SK-N-SH (cell line): ENCODE data around the gene LAMB1. TPM values are rescaled to one million over a fixed set of nuclear protein-coding genes. Genes with fewer than 3 reads are reported as not detected.
A peak's percentile ranks its signal among the peaks of the same experiment; 100 is the strongest.

Experiments
- CTCF ChIA-PET: fragments of 300-600, 350-600 bp; formaldehyde crosslinking; extraction: SDS; loops from one replicate; lab custom pipeline; 2021; lab: Yijun Ruan, JAX
- POLR2A ChIA-PET: fragments of 350-600 bp; sonication (Branson Sonifier 250); formaldehyde crosslinking; extraction: SDS; loops from one replicate; lab custom pipeline; 2020; ENCODE audit warnings: antibody characterized with exemption, inconsistent platforms; lab: Yijun Ruan, JAX
- DNase-seq: peaks from one replicate; pipeline ENCODE4 v3.0.0; 2012
- H2AFZ ChIP-seq: fragments of 200-600 bp; sonication (generic); 2 replicates; pipeline ENCODE4 v1.8.1; 2016; ENCODE audit warnings: antibody characterized with exemption, mild to moderate bottlenecking, low read depth
- H3F3A ChIP-seq: fragments of 200-600 bp; sonication (generic); replicated peaks from 2 replicates; pipeline ENCODE3; 2016; ENCODE audit warnings: antibody characterized with exemption, mild to moderate bottlenecking; ENCODE audit not compliant: insufficient read depth
- H3K27ac ChIP-seq, 2 experiments: fragments of 200-500 bp in 1 of 2; fragments of 200-600 bp in 1 of 2; sonication (Bioruptor generic) in 1 of 2; sonication (generic), shearing (Covaris generic) in 1 of 2; 2 replicates each; pipeline versions ENCODE4 v1.5.1 to v1.6.1; 2014 to 2016; ENCODE audit warnings: low read depth in 2 of 2, inconsistent platforms in 1 of 2, low read length in 1 of 2, mild to moderate bottlenecking in 1 of 2, mixed read lengths in 1 of 2
- H3K27me3 ChIP-seq: fragments of 200-600 bp; sonication (generic), shearing (Covaris generic); 2 replicates; pipeline ENCODE4 v1.6.1; 2016; ENCODE audit warnings: mixed run types; ENCODE audit not compliant: insufficient read depth
- H3K36me3 ChIP-seq, 2 experiments: fragments of 200-500 bp in 1 of 2; fragments of 200-600 bp in 1 of 2; sonication (Bioruptor generic) in 1 of 2; sonication (generic) in 1 of 2; replicated peaks in 1 of 2; 2 replicates each; pipeline versions ENCODE3 to v1.5.1; 2014 to 2016; ENCODE audit warnings: low read length in 1 of 2, mild to moderate bottlenecking in 1 of 2; ENCODE audit not compliant: insufficient read depth in 2 of 2, control insufficient read depth in 1 of 2
- H3K4me1 ChIP-seq, 2 experiments: fragments of 200-500 bp in 1 of 2; fragments of 200-600 bp in 1 of 2; sonication (Bioruptor generic) in 1 of 2; sonication (generic), shearing (Covaris generic) in 1 of 2; 2 replicates each; pipeline versions ENCODE4 v1.5.1 to v1.6.1; 2014 to 2016; ENCODE audit warnings: low read depth in 1 of 2, low read length in 1 of 2, mixed run types in 1 of 2; ENCODE audit not compliant: insufficient read depth in 2 of 2, control insufficient read depth in 1 of 2
- H3K4me2 ChIP-seq: fragments of 200-600 bp; sonication (generic), shearing (Covaris generic); 2 replicates; pipeline ENCODE4 v1.6.1; 2017; ENCODE audit warnings: mixed run types
- H3K4me3 ChIP-seq, 2 experiments: fragments of 200-500 bp in 1 of 2; fragments of 200-600 bp in 1 of 2; sonication (Bioruptor generic) in 1 of 2; sonication (generic), shearing (Covaris generic) in 1 of 2; 2 replicates each; pipeline versions ENCODE4 v1.5.1 to v1.8.1; 2014 to 2016; ENCODE audit warnings: low read depth in 2 of 2, inconsistent platforms in 1 of 2, low read length in 1 of 2, mild to moderate bottlenecking in 1 of 2, mixed read lengths in 1 of 2, moderate library complexity in 1 of 2
- H3K79me2 ChIP-seq: fragments of 200-600 bp; sonication (generic); 2 replicates; pipeline ENCODE4 v1.8.1; 2017; ENCODE audit warnings: mild to moderate bottlenecking; ENCODE audit not compliant: insufficient read depth
- H3K9ac ChIP-seq: fragments of 200-600 bp; sonication (generic); 2 replicates; pipeline ENCODE4 v1.6.1; 2017; ENCODE audit warnings: mixed run types
- H3K9me2 ChIP-seq: fragments of 200-600 bp; sonication (generic); 2 replicates; pipeline ENCODE4 v1.6.1; 2017; ENCODE audit warnings: mixed run types
- H3K9me3 ChIP-seq: fragments of 200-600 bp; sonication (generic); 2 replicates; pipeline ENCODE4 v1.6.1; 2017; ENCODE audit warnings: mixed run types, mild to moderate bottlenecking, moderate library complexity
- H4K20me1 ChIP-seq: fragments of 200-600 bp; sonication (generic); 2 replicates; pipeline ENCODE4 v1.6.1; 2017; ENCODE audit warnings: mild to moderate bottlenecking, mixed run types; ENCODE audit not compliant: insufficient read depth
- CHD2 ChIP-seq: fragments of 150-350 bp; IDR thresholded peaks from 2 replicates; pipeline ENCODE4 v1.6.1; 2018; ENCODE audit warnings: low read length; ENCODE audit not compliant: partially characterized antibody
- CTCF ChIP-seq: fragments of 200-600 bp; sonication (generic); IDR thresholded peaks from 2 replicates; pipeline ENCODE4 v1.6.1; 2017; ENCODE audit warnings: antibody characterized with exemption, mild to moderate bottlenecking, moderate library complexity
- EP300 ChIP-seq, 2 experiments: IDR thresholded peaks; 2 replicates each; pipeline versions ENCODE4 v1.4.0 to v1.6.1; 2012; ENCODE audit warnings: borderline replicate concordance in 1 of 2, low read depth in 1 of 2, low read length in 1 of 2
- FOSL2 ChIP-seq: IDR thresholded peaks from 2 replicates; pipeline ENCODE4 v1.4.0; 2012; ENCODE audit warnings: low read depth, mild to moderate bottlenecking, moderate library complexity, borderline replicate concordance
- IRF3 ChIP-seq: fragments of 150-350 bp; IDR thresholded peaks from 2 replicates; pipeline ENCODE4 v1.6.1; 2016; ENCODE audit warnings: mild to moderate bottlenecking, low read depth, low read length
- JUND ChIP-seq: IDR thresholded peaks from 2 replicates; pipeline ENCODE4 v1.4.0; 2012
- NFIC ChIP-seq: IDR thresholded peaks from 2 replicates; pipeline ENCODE4 v1.4.0; 2012; ENCODE audit warnings: borderline replicate concordance
- NRF1 ChIP-seq: IDR thresholded peaks from 2 replicates; pipeline ENCODE4 v1.6.1; 2012; ENCODE audit warnings: low read depth, mild to moderate bottlenecking, low read length
- PBX3 ChIP-seq: IDR thresholded peaks from 2 replicates; pipeline ENCODE4; 2012
- POLR2AphosphoS5 ChIP-seq: IDR thresholded peaks from 2 replicates; pipeline ENCODE4 v1.6.1; 2012; ENCODE audit warnings: low read depth, low read length
- RAD21 ChIP-seq: IDR thresholded peaks from 2 replicates; pipeline ENCODE4 v1.6.1; 2012; ENCODE audit warnings: mild to moderate bottlenecking, low read length
- REST ChIP-seq: IDR thresholded peaks from 2 replicates; pipeline ENCODE4 v1.6.1; 2012; ENCODE audit warnings: mild to moderate bottlenecking, low read depth, low read length, moderate library complexity
- SIN3A ChIP-seq: IDR thresholded peaks from 2 replicates; pipeline ENCODE4 v1.6.1; 2012; ENCODE audit warnings: low read depth, mild to moderate bottlenecking, low read length, moderate library complexity, borderline replicate concordance
- TCF12 ChIP-seq: IDR thresholded peaks from 2 replicates; pipeline ENCODE4 v1.4.0; 2012
- whole genome bisulfite sequencing: methylation state at CpG from one replicate; pipeline ENCODE4 v1.1.6; 2017; ENCODE audit warnings: low lambda C conversion rate; 5-methylcytosine and 5-hydroxymethylcytosine counted together
- polyA plus RNA-seq, 3 experiments: library from polyadenylated mRNA; depleted of rRNA; stranded (reverse); fragments of >200 nt; gene quantifications; 2 replicates each; pipeline ENCODE4 v1.2.3, GENCODE V29; 2012

Gene LAMB1
- polyA plus RNA-seq, 1 of the 3 experiments (the other 2 are of a cell fraction), result 435 TPM

- Histone ChIP-seq H2AFZ (no peak overlapping the region), H3K36me3 (peaks cover 86 to 95% of the 10 kb centered on the region in 2 experiments), H3K79me2 (peaks cover 84% of the 10 kb centered on the region), H4K20me1 (peaks cover 22% of the 10 kb centered on the region), H3K27ac (peak overlapping the region; percentile 11 to 64; a peak in 3 of 4 replicates), H3K9me2 (no peaks in the 10 kb centered on the region)
- TF ChIP-seq EP300 (IDR thresholded peaks at IDR 0.05; ENCODE audit: borderline replicate concordance in 1 of 2, low read depth in 1 of 2, low read length in 1 of 2) (peak in 1 of 2 experiments; percentile 43; a peak in 1 of 4 replicates), IRF3 (no peak), RAD21 (no peak; the same call in 1 of the 2 replicates), CHD2 (no peak), REST (no peak), CTCF (peak; percentile 53), NFIC (peak; percentile 72; the same call in 1 of the 2 replicates), NRF1 (no peak), PBX3 (peak; percentile 73), POLR2AphosphoS5 (0 out of 2 replicates have a peak, but pooled peaks have one; percentile 28), JUND (0 out of 2 replicates have a peak, but pooled peaks have one; percentile 19), FOSL2 (no peak), TCF12 (peak; percentile 31; the same call in 1 of the 2 replicates), SIN3A (no peak)
- TF ChIP-seq, all 33 proteins: peak for 7
- CTCF ChIA-PET, result interaction anchor here (1.0 to 4.0 kb wide), 17 partner anchors 10 to 163 kb away, joined by 3 to 33 read pairs (median 5); partner anchors contain the start of gene LAMB1
- H3K4me1 ChIP-seq, result peaks cover 0 to 11% of the 10 kb centered on the region in 2 experiments; a peak in 3 of 4 replicates
- no peak overlapping the region for H3K4me3 ChIP-seq
- 40% methylated on average over 2 of the region's 2 CpGs for WGBS
- H3K9me3 ChIP-seq, result no peaks in the 10 kb centered on the region
- H3K27me3 ChIP-seq, result no peaks in the 10 kb centered on the region
- no peak overlapping the region; the same call in 1 of the 2 replicates for H3K4me2 ChIP-seq
- no peak overlapping the region for H3K9ac ChIP-seq
- POLR2A ChIA-PET, result interaction anchor here (1.0 kb wide), 1 partner anchor 20 kb away, joined by 3 read pairs; the partner anchor contains the start of gene LAMB1
- H3F3A ChIP-seq, result peaks cover 34% of the 10 kb centered on the region
- no peak for DNase-seq
These were observed 20.0 kb downstream of the LAMB1 start for GRCh38 chr7:107982918-107983389.
